IPS-20b (cell line): ENCODE measurements around the gene NFIC.
"Not testable (repeated sequence)": the region's sequence is repeated elsewhere in the genome, so short reads cannot be mapped to it uniquely, and the experiment has no call there.

Source experiments
- H3K27ac ChIP-seq: one replicate; pipeline ENCODE4 v1.5.1; 2013; ENCODE audit warnings: low read length
- H3K27me3 ChIP-seq: 2 replicates; pipeline ENCODE4 v1.6.1; 2013; ENCODE audit warnings: mild to moderate bottlenecking, low read length, inconsistent platforms; ENCODE audit not compliant: insufficient read depth
- H3K36me3 ChIP-seq: 2 replicates; pipeline ENCODE4 v1.6.1; 2013; ENCODE audit warnings: low read depth, mild to moderate bottlenecking, inconsistent platforms, low read length, moderate library complexity; ENCODE audit not compliant: insufficient read depth
- H3K4me1 ChIP-seq: 2 replicates; pipeline ENCODE4 v1.6.1; 2013; ENCODE audit warnings: mild to moderate bottlenecking, control low read depth, inconsistent platforms, low read length, moderate library complexity; ENCODE audit not compliant: insufficient read depth
- H3K4me3 ChIP-seq: 2 replicates; pipeline ENCODE4 v1.5.1; 2013; ENCODE audit warnings: mild to moderate bottlenecking, low read length, inconsistent platforms
- H3K9ac ChIP-seq: 2 replicates; pipeline ENCODE4 v1.6.1; 2013; ENCODE audit warnings: low read depth, mild to moderate bottlenecking, inconsistent platforms, low read length, moderate library complexity
- H3K9me3 ChIP-seq: 2 replicates; pipeline ENCODE4 v1.6.1; 2013; ENCODE audit warnings: mild to moderate bottlenecking, low read depth, low read length, inconsistent platforms; ENCODE audit not compliant: insufficient read depth

Gene NFIC

DNA sequence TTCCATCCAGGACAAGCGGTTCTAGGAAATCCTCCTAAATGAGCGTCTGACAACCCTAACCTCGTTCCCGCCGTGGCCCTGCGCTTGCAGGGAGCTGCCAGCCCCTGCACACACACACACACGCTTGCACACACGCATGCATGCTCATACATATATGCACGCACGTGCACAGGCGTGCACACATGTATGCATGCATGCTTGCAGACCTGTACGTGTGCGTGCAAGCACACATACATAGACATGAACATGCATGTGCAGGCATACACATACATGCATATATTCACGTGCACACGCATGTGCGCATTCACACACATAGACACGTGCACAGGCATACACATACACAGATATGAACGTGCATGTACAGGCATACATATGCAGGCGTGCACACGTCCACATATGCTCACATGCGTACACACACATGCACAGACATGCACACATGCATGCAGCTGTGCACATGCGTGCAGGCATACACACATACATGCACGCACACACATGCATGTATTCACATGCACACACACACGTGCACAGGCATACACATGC, 78.4 kb downstream of the NFIC start:
- H3K4me3 ChIP-seq = peak overlapping the region; percentile 48; the same call in 1 of the 2 replicates

DNA sequence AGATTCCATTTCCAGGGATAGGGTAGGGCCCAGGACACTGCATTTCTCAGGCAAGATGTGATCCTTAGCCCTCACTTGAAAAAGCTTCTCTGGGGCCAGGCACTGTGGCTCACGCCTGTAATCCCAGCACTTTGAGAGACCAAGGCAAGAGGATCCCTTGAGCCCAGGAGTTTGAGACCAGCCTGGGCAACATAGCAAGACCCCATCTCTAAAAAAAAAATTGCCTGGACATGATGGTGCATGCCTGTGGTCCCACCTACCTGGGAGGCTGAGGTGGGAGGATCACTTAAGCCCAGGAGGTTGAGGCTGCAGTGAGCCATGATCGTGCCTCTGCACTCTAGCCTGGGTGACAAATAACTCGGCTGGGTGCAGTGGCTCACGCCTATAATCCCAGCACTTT, 80.3 kb downstream of the NFIC start:
- not testable (repeated sequence) for H3K9ac ChIP-seq, H3K36me3 ChIP-seq, H3K27ac ChIP-seq, H3K27me3 ChIP-seq, H3K4me3 ChIP-seq, H3K4me1 ChIP-seq, H3K9me3 ChIP-seq

More for the DNA sequence above, 78.4 kb downstream of the NFIC start:
- peaks cover 6% of the 10 kb centered on the region; the same call in 1 of the 2 replicates for H3K4me1 ChIP-seq
- H3K36me3 ChIP-seq = no peaks in the 10 kb centered on the region
- H3K9me3 ChIP-seq = no peaks in the 10 kb centered on the region
- H3K27ac ChIP-seq = no peak overlapping the region
- no peak overlapping the region for H3K9ac ChIP-seq
- peaks cover 7% of the 10 kb centered on the region; the same call in 1 of the 2 replicates for H3K27me3 ChIP-seq

DNA sequence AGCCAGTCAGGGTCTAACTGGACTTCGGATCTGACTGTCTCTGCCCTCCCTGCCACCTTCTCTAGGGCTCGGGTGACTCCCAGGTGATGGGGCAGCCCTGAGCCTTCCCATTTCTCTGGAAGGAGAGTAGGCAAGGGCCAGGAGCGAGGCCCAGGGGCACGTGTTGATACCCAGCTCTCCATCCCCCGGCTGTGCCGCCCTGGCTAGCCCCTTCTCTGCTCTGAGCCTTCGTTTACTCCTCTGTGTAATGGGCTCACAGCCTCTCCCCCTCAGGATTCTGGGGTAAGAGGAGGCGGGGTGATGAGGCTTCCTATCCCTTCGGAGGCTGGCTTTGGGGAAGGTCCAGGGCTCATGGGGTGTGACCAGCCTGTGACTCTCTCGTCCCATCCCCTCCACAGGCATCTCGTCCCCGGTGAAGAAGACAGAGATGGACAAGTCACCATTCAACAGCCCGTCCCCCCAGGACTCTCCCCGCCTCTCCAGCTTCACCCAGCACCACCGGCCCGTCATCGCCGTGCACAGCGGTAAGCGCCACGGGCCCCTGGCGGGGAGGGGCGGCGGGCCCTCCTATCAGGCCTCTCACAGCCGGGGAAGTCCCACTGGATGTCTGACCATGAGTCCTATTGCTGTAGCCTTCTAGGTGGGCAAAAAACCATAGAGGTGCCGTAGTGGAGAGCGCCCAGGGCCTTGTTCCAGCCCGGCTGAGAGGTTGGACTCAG, 82.4 kb downstream of the NFIC start:
- no peaks in the 10 kb centered on the region for H3K36me3 ChIP-seq
- no peaks in the 10 kb centered on the region for H3K9me3 ChIP-seq
- H3K27ac ChIP-seq = no peak overlapping the region

DNA sequence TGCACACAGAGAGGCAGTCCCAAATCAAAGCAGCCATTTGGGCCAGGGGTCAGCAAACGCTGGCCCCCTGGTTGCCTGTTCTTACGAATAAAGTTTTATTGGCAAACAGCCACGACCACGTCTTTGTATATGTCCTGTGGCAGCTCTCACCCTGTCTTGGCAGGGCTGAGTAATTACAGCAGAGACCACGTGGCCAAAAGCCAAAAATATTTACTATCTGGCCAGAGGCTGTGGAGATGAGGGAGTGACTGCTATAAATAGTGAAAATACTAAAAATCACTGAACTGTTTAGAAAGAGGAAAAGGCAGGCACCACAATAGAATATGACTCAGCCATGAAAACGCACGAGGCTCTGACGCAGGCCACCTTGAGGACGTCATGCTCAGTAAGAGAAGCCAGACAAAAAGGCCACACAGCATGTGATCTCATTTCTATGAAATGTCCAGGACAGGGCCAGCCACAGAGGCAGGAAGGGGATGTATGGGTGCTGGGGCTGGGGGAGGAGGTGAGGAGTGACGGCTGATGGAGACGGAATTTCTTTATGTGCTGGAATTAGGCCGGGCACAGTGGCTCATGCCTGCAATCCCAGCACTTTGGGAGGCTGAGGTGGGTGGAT, 84.5 kb downstream of the NFIC start:
- Histone ChIP-seq H3K27ac (no peak overlapping the region), H3K4me3 (no peak overlapping the region), H3K9me3 (no peaks in the 10 kb centered on the region), H3K4me1 (no peaks in the 10 kb centered on the region), H3K9ac (no peak overlapping the region), H3K27me3 (peaks cover 2% of the 10 kb centered on the region; the same call in 1 of the 2 replicates), H3K36me3 (no peaks in the 10 kb centered on the region)

More for the DNA sequence above, 82.4 kb downstream of the NFIC start:
- H3K9ac ChIP-seq = no peak overlapping the region
- no peak overlapping the region for H3K4me3 ChIP-seq
- H3K4me1 ChIP-seq = peaks cover 6% of the 10 kb centered on the region; the same call in 1 of the 2 replicates
- peaks cover 7% of the 10 kb centered on the region; the same call in 1 of the 2 replicates for H3K27me3 ChIP-seq

DNA sequence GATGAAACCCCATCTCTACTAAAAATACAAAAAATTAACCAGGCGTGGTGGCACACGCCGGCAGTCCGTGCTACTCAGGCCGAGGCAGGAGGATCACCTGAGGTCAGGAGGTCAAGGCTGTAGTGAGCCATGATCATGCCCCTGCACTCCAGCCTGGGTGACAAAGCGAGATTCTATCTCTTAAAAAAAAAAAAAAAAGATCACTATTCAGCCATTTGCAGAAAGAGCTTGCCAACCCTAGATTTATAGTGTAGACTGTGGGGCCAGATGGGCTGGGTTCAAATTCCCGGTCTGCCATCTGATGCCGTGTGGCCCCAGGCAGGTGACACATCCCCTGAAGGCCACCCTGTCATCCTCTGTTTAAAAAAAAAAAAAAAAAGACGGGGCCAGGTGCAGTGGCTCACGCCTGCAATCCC, 85.1 kb downstream of the NFIC start:
- Histone ChIP-seq H3K9ac (no peak overlapping the region), H3K27me3 (no peaks in the 10 kb centered on the region; the same call in 1 of the 2 replicates), H3K27ac (no peak overlapping the region), H3K4me1 (no peaks in the 10 kb centered on the region), H3K4me3 (no peak overlapping the region), H3K9me3 (no peaks in the 10 kb centered on the region), H3K36me3 (no peaks in the 10 kb centered on the region)

DNA sequence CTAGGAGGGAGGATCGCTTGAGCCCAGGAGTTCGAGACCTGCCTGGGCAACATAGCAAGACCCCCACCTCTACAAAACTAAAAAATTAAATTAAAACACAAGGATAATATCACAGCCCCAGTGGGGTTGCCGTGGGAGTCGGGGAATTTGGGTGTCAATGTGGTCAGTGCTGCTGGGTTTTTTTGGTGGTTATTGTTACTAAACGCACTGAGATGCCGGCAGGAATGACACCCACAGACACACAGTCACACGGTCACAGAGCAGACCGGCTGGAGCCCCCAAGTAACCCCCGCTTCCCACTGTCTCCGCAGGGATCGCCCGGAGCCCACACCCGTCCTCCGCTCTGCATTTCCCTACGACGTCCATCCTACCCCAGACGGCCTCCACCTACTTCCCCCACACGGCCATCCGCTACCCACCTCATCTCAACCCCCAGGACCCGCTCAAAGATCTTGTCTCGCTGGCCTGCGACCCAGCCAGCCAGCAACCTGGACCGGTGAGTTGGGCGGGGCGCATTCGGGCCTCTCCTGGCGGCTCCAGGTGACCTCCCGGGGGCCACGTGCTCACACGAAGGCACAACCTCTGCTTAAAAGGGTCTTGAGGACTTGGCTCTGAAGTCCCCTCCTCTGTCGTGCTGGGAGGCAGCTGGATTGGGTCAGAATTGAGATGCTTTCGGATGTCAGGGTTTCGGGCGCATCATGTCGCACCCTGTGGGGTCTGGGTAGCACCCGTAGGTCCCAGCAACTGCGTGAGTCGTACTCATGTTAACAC, 86.0 kb downstream of the NFIC start:
- H3K4me3 ChIP-seq = no peak overlapping the region
- no peak overlapping the region for H3K27ac ChIP-seq
- peaks cover 7% of the 10 kb centered on the region for H3K27me3 ChIP-seq
- no peaks in the 10 kb centered on the region for H3K36me3 ChIP-seq
- no peaks in the 10 kb centered on the region for H3K4me1 ChIP-seq
- no peak overlapping the region for H3K9ac ChIP-seq
- no peaks in the 10 kb centered on the region for H3K9me3 ChIP-seq

DNA sequence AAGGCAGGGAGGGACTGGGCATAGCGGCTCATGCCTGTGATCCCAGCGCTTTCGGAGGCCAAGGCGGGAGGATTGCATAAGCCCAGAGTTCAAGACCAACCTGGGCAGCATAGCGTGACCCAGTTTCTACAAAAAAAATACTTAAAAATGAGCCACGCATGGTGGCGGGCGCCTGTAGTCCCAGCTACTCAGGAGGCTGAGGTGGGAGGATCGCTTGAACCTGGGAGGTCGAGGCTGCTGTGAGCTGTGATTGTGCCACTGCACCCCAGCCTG, 86.5 kb downstream of the NFIC start:
- H3K27ac ChIP-seq, H3K36me3 ChIP-seq, H3K9ac ChIP-seq, H3K4me3 ChIP-seq, H3K9me3 ChIP-seq, H3K4me1 ChIP-seq: not testable (repeated sequence)
- peaks cover 12% of the 10 kb centered on the region for H3K27me3 ChIP-seq

DNA sequence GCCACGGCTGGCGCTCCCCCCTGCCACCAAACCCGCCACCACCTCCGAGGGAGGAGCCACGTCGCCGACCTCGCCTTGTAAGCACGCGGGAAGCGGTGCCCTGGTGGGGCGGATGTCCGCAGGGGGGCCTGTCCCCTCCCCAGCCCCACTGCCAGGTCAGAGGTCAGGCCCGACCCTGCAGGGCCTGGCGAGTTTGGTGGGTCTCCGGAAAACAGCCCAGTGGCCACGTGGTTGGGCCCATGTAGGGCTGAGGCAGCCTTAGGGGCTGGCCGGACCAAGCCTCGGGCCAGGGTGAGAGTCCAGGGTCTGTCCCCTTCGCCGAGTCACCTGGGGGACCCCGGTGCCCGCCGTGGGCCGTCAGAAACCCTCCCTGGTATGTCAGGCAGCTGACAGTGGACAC, 87.5 kb downstream of the NFIC start:
- Histone ChIP-seq H3K27me3 (peaks cover 22% of the 10 kb centered on the region), H3K9me3 (no peaks in the 10 kb centered on the region), H3K36me3 (no peaks in the 10 kb centered on the region), H3K27ac (no peak overlapping the region), H3K9ac (no peak overlapping the region), H3K4me1 (no peaks in the 10 kb centered on the region; the same call in 1 of the 2 replicates), H3K4me3 (no peak overlapping the region)

DNA sequence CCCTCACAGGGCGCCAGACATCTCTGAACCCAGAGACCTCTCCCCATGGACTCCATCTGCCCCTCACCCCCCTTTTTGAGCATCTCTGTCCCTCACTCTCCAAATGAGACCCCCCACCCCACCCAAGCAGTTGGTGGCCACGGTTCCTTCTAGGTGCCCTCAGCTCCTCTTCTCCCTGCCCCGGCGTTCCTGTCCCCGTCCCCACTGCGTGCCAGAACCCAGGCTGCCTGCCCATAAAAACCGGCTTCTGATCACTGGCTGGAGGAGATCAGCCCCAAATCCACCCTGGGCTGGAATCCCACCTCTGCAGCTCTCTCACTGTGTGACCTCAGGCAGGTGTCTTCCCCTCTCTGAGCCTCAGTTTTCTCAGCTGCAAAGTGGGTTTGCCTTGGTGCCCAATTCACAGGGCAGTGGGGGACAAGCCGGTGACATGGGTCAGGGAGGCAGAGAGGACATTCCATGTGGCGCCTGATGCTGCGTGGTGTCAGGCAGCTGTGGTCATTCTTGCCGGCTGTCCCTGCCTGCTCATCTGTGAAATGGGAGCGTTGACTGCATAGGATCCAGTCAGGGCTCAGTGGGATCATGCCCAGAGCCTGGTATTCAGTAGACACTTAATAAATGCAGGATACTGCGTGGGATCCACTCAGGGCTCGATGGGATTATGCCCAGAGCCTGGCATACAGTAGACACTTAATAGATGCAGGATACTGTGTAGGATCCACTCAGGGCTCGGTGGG, 88.4 kb downstream of the NFIC start:
- H3K27ac ChIP-seq = no peak overlapping the region
- H3K36me3 ChIP-seq = no peaks in the 10 kb centered on the region
- H3K9ac ChIP-seq = no peak overlapping the region
- H3K9me3 ChIP-seq = no peaks in the 10 kb centered on the region
- H3K27me3 ChIP-seq = peaks cover 31% of the 10 kb centered on the region
- no peaks in the 10 kb centered on the region; the same call in 1 of the 2 replicates for H3K4me1 ChIP-seq
- H3K4me3 ChIP-seq = no peak overlapping the region

DNA sequence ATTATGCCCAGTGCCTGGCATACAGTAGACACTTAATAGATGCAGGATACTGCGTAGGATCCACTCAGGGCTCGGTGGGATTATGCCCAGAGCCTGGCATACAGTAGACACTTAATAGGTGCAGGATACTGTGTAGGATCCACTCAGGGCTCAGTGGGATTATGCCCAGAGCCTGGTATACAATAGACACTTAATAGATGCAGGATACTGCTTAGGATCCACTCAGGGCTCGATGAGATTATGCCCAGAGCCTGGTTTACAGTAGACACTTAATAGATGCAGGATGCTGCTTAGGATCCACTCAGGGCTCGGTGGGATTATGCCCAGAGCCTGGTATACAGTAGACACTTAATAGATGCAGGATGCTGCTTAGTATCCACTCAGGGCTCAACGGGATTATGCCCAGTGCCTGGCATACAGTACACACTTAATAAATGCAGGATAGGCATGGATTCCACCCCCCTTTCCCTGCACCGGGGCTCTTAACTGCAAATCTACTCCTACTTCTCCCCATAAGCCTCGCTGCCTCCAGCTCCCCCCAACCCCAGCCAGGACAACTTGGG, 89.1 kb downstream of the NFIC start:
- Histone ChIP-seq H3K27me3 (peaks cover 38% of the 10 kb centered on the region), H3K36me3 (no peaks in the 10 kb centered on the region), H3K27ac (no peak overlapping the region), H3K9me3 (no peaks in the 10 kb centered on the region), H3K9ac (no peak overlapping the region), H3K4me3 (no peak overlapping the region), H3K4me1 (no peaks in the 10 kb centered on the region; the same call in 1 of the 2 replicates)
